HepG2 (cell line): Measurements from ENCODE around the gene UBE2Q2. TPM values are rescaled to one million over a fixed set of nuclear protein-coding genes. Genes with fewer than 3 reads are reported as not detected.
A peak's percentile ranks its signal among the peaks of the same experiment; 100 is the strongest.

ENCODE experiments used
- ARHGAP35 ChIP-seq: sonication (generic); formaldehyde crosslinking; IDR thresholded peaks from 2 replicates; pipeline ENCODE4 v1.9.0; 2022; ENCODE audit warnings: mild to moderate bottlenecking, inconsistent platforms, moderate library complexity, missing genetic modification reagents, borderline replicate concordance
- CHD2 ChIP-seq: IDR thresholded peaks from 2 replicates; pipeline ENCODE4 v1.6.1; 2011; ENCODE audit warnings: low read depth, low read length, improper control_type of control experiment
- DNMT3B ChIP-seq: conservative IDR thresholded peaks from 2 replicates; pipeline ENCODE4 v1.6.1; 2016; ENCODE audit warnings: missing biosample characterization, control low read depth
- ETS1 ChIP-seq: sonication (generic); formaldehyde crosslinking; IDR thresholded peaks from 2 replicates; pipeline ENCODE4 v1.4.0; 2020; ENCODE audit warnings: missing genetic modification reagents
- GLMP ChIP-seq: sonication (generic); formaldehyde crosslinking; IDR thresholded peaks from 2 replicates; pipeline ENCODE4 v1.9.0; 2021; ENCODE audit warnings: missing genetic modification reagents, mild to moderate bottlenecking, borderline replicate concordance
- NCOA2 ChIP-seq: sonication (generic); formaldehyde crosslinking; IDR thresholded peaks from 2 replicates; pipeline ENCODE4 v1.8.0; 2022; ENCODE audit warnings: inconsistent platforms
- NCOR1 ChIP-seq: fragments of 200-600 bp; sonication (generic); IDR thresholded peaks from 2 replicates; pipeline ENCODE4 v1.7.0; 2017; ENCODE audit warnings: antibody characterized with exemption, low read length, borderline replicate concordance
- NPAS2 ChIP-seq: sonication (generic); formaldehyde crosslinking; IDR thresholded peaks from 2 replicates; pipeline ENCODE4 v1.8.0; 2022; ENCODE audit warnings: mild to moderate bottlenecking, missing genetic modification reagents, borderline replicate concordance
- RARG ChIP-seq: sonication (generic); formaldehyde crosslinking; IDR thresholded peaks from 2 replicates; pipeline ENCODE4 v1.4.0; 2020; ENCODE audit warnings: low read depth, mild to moderate bottlenecking, missing genetic modification reagents
- SIN3A ChIP-seq: IDR thresholded peaks from 2 replicates; pipeline ENCODE4 v1.6.1; 2011; ENCODE audit warnings: low read depth, mild to moderate bottlenecking, control low read depth, low read length, borderline replicate concordance
- SMARCE1 ChIP-seq: fragments of 450-650 bp; IDR thresholded peaks from 2 replicates; pipeline ENCODE4 v1.6.1; 2017; ENCODE audit warnings: borderline replicate concordance
- SRY ChIP-seq: sonication (generic); formaldehyde crosslinking; IDR thresholded peaks from 2 replicates; pipeline ENCODE4 v1.8.0; 2022; ENCODE audit warnings: mild to moderate bottlenecking, missing genetic modification reagents
- TGIF2 ChIP-seq: IDR thresholded peaks from 2 replicates; pipeline ENCODE4 v1.6.1; 2016; ENCODE audit warnings: control low read depth, missing compliant biosample characterization
- TRIM24 ChIP-seq: sonication (generic); formaldehyde crosslinking; IDR thresholded peaks from 2 replicates; pipeline ENCODE4 v1.8.0; 2022; ENCODE audit warnings: mild to moderate bottlenecking, missing genetic modification reagents
- ZBTB7A ChIP-seq: sonication (generic); formaldehyde crosslinking; IDR thresholded peaks from 2 replicates; pipeline ENCODE4 v1.8.0; 2022; ENCODE audit warnings: mild to moderate bottlenecking, missing genetic modification reagents
- ZFP1 ChIP-seq: IDR thresholded peaks from 2 replicates; pipeline ENCODE4 v1.6.1; 2016
- ZKSCAN5 ChIP-seq: sonication (generic); formaldehyde crosslinking; IDR thresholded peaks from 2 replicates; pipeline ENCODE4 v1.5.1; 2020; ENCODE audit warnings: mild to moderate bottlenecking, missing genetic modification reagents
- ZMAT3 ChIP-seq: sonication (generic); formaldehyde crosslinking; conservative IDR thresholded peaks from 2 replicates; pipeline ENCODE4 v1.7.0; 2021; ENCODE audit warnings: missing genetic modification reagents
- ZMYM3 ChIP-seq: sonication (generic); formaldehyde crosslinking; IDR thresholded peaks from 2 replicates; pipeline ENCODE4 v1.5.1; 2020; ENCODE audit warnings: mild to moderate bottlenecking, missing genetic modification reagents
- ZNF263 ChIP-seq: sonication (generic); formaldehyde crosslinking; IDR thresholded peaks from 2 replicates; pipeline ENCODE4 v1.4.0; 2020; ENCODE audit warnings: missing genetic modification reagents
- ZNF275 ChIP-seq: sonication (generic); formaldehyde crosslinking; IDR thresholded peaks from 2 replicates; pipeline ENCODE4 v1.8.0; 2022; ENCODE audit warnings: missing genetic modification reagents, mild to moderate bottlenecking, inconsistent platforms, borderline replicate concordance
- ZNF292 ChIP-seq: sonication (generic); formaldehyde crosslinking; IDR thresholded peaks from 2 replicates; pipeline ENCODE4 v1.8.1; 2022; ENCODE audit warnings: mild to moderate bottlenecking, low read depth, missing genetic modification reagents, borderline replicate concordance
- ZNF558 ChIP-seq: sonication (generic); formaldehyde crosslinking; IDR thresholded peaks from 2 replicates; pipeline ENCODE4 v1.9.0; 2022; ENCODE audit warnings: mild to moderate bottlenecking, missing genetic modification reagents, borderline replicate concordance
- ZNF563 ChIP-seq: sonication (generic); formaldehyde crosslinking; IDR thresholded peaks from 2 replicates; pipeline ENCODE4 v1.8.0; 2022; ENCODE audit warnings: mild to moderate bottlenecking, moderate library complexity, missing genetic modification reagents
- ZNF766 ChIP-seq: sonication (generic); formaldehyde crosslinking; IDR thresholded peaks from 2 replicates; pipeline ENCODE4 v1.5.0; 2020; ENCODE audit warnings: missing genetic modification reagents, borderline replicate concordance
- ZSCAN9 ChIP-seq: IDR thresholded peaks from 2 replicates; pipeline ENCODE4 v1.6.1; 2016; ENCODE audit warnings: borderline replicate concordance
- polyA plus RNA-seq, 8 experiments: library from polyadenylated mRNA; depleted of rRNA in 3 of 8; stranded (reverse) in 7 of 8; unstranded in 1 of 8; fragments of >200 nt; fragmentation: Illumina TruSeq in 4 of 8; extraction: Trizol in 4 of 8; gene quantifications; 2 replicates each; pipeline versions ENCODE4 v1.2.1 to v1.2.3, GENCODE V29; 2011 to 2016; ENCODE audit warnings: low read depth in 4 of 8, missing spikeins in 1 of 8, mixed read lengths in 1 of 8; ENCODE audit not compliant: insufficient read depth in 1 of 8
- total RNA-seq, 5 experiments: library from RNA; depleted of rRNA; stranded (reverse); fragments of >200 nt; fragmentation: Illumina TruSeq; extraction: Trizol; gene quantifications; 2 replicates each; pipeline ENCODE4 v1.2.3, GENCODE V29; 2016; ENCODE audit warnings: low read depth in 1 of 5
- TF ChIP-seq, protein P1 (sequence below): IDR thresholded peaks from 2 replicates; pipeline ENCODE4 v1.6.1; 2016; ENCODE audit warnings: missing genetic modification reagents, missing compliant biosample characterization

UBE2Q2 gene
- total and polyA plus RNA-seq, 2 of the 13 experiments (the other 11 are each of a cell fraction or from before 2014, with no cell fraction given), result 10.6 to 20.4 TPM

GRCh38 chr15:75903331-75904239, 60.3 kb downstream of the UBE2Q2 start, which contains the start of gene FBXO22 (continued):
- TF ChIP-seq NCOR1 (0 out of 2 replicates have a peak, but pooled peaks have one; percentile 12), ZNF275 (CRISPR knock-in tag) (peak; percentile 87), ZBTB7A (CRISPR knock-in tag) (peak; percentile 66; the same call in 1 of the 2 replicates), ARHGAP35 (CRISPR knock-in tag) (peak; percentile 49; the same call in 1 of the 2 replicates), SRY (peak; percentile 94), ZNF292 (CRISPR knock-in tag) (peak; percentile 76; the same call in 1 of the 2 replicates), ZNF558 (CRISPR knock-in tag) (peak; percentile 83; the same call in 1 of the 2 replicates), ZNF263 (peak; percentile 37), ZNF766 (peak; percentile 89), RARG (CRISPR knock-in tag) (no peak), GLMP (CRISPR knock-in tag) (no peak), TRIM24 (CRISPR knock-in tag) (no peak), NCOA2 (peak; percentile 45), SMARCE1 (no peak), TGIF2 (peak; percentile 91), ZMAT3 (CRISPR knock-in tag) (no peak; the same call in 1 of the 2 replicates), NPAS2 (CRISPR knock-in tag) (no peak), ZNF563 (peak; percentile 38; the same call in 1 of the 2 replicates), SIN3A (peak; percentile 84), ZFP1 (peak; percentile 52; the same call in 1 of the 2 replicates), ZMYM3 (CRISPR knock-in tag) (peak; percentile 64; the same call in 1 of the 2 replicates), ZKSCAN5 (CRISPR knock-in tag) (no peak), DNMT3B (CRISPR knock-in tag) (0 out of 2 replicates have a peak, but pooled peaks have one; percentile 40), CHD2 (no peak), ETS1 (CRISPR knock-in tag) (0 out of 2 replicates have a peak, but pooled peaks have one; percentile 81), ZSCAN9 (CRISPR knock-in tag) (peak; percentile 74; the same call in 1 of the 2 replicates)
- TF ChIP-seq, protein P1, sequence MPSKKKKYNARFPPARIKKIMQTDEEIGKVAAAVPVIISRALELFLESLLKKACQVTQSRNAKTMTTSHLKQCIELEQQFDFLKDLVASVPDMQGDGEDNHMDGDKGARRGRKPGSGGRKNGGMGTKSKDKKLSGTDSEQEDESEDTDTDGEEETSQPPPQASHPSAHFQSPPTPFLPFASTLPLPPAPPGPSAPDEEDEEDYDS, result peak; percentile 72
